HepG2 (cell line): ENCODE results near the gene EXOC7.

Experiments used
- ATF2 ChIP-seq: sonication (generic); formaldehyde crosslinking; IDR thresholded peaks from 2 replicates; pipeline ENCODE4 v1.4.0; 2020; ENCODE audit warnings: missing genetic modification reagents
- CEBPG ChIP-seq: IDR thresholded peaks from 2 replicates; pipeline ENCODE4 v1.6.1; 2016
- MEIS2 ChIP-seq: sonication (generic); formaldehyde crosslinking; IDR thresholded peaks from 2 replicates; pipeline ENCODE4 v1.9.0; 2021; ENCODE audit warnings: mild to moderate bottlenecking, missing genetic modification reagents

GRCh38 chr17:76149214-76149613 lies 45.6 kb upstream of the EXOC7 start:
- no peak for TF ChIP-seq ATF2 (CRISPR knock-in tag)
- TF ChIP-seq MEIS2 (CRISPR knock-in tag): no peak
- TF ChIP-seq CEBPG (CRISPR knock-in tag): no peak
